Stimulated activated CD8-positive, alpha-beta memory T cell treated with anti-CD3 and anti-CD28 coated beads, Interleukin-4, amount 100 ng/mL, for 48 hours (primary cell): ENCODE results near the gene BMPR1B.
"Not testable (repeated sequence)": the region's sequence is repeated elsewhere in the genome, so short reads cannot be mapped to it uniquely, and the experiment has no call there.

Experiments
- DNase-seq: peaks from one replicate; pipeline ENCODE4 v3.0.0-alpha.2; 2020

The BMPR1B gene

GRCh38 chr4:95095348-95095974, 337.7 kb downstream of the BMPR1B start:
- DNase-seq = no peak

- no peak for DNase-seq
These were observed 344.5 kb downstream of the BMPR1B start for GRCh38 chr4:95102162-95102790.

DNA sequence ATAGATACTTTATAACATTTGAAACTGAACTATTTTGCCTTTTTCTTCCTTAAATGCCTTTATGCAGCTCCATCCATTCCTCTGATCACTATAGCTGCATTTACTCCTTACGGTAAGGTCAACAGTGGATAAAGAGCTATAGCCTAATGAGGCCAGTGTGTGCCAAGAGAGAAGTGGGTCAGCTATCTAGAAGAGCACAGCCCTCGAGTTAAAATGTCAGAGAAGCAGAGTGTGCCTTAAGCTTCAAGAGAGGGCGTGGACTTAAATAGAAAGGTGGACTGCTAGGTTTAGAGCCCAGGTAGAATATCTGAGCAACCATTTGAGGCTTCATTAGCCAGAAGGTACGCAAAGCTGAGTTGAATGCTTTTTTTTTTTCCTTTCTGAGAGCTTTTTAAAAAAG, 347.4 kb downstream of the BMPR1B start:
- DNase-seq = no peak

- DNase-seq = no peak
These were observed 348.2 kb downstream of the BMPR1B start for GRCh38 chr4:95105983-95106382.

DNA sequence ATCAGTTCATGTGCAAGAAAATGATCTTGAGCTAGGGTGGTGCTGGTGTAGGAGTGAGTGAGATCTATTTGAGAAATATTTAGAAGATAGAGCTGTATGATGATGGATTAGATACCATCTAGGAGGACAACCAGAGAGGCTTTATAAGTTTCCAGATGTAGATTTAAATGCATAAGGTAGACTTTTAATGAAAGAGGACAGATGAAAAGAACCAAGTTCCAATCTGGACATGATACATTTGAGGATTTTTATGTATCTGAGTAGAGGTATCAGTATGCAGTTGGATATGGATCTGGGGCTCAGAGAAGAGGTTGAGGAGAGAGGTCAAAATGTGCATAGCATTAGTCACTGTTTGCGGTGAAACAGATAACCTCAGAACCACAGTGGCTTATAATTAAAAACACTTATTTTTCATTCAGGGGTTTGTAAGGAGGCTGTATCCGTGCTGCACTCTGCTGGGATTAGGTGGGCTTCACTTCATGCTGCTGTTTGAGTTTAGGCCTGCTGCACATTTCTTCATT, 348.7 kb downstream of the BMPR1B start:
- DNase-seq = no peak

- no peak for DNase-seq
These were observed 349.2 kb downstream of the BMPR1B start for GRCh38 chr4:95107004-95107403.

DNA sequence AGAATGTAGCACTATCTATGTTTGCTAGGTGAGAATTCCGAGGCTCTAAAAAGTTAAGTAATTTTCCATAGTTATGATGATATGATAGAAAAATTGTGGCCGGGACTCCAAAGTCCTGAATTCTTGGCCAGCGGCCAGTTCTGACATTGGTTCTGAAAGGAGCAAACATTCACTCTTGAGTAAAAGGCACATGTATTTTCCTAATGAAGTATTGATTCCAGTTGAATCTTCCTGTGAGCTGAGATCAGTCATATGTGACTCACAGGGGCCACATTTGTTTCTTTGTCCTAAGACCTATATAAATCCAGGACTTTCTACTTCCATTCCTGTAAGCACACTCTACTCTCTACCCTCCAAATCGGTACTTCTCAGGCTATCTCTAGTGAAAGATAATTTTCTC, 349.9 kb downstream of the BMPR1B start:
- DNase-seq = no peak

DNA sequence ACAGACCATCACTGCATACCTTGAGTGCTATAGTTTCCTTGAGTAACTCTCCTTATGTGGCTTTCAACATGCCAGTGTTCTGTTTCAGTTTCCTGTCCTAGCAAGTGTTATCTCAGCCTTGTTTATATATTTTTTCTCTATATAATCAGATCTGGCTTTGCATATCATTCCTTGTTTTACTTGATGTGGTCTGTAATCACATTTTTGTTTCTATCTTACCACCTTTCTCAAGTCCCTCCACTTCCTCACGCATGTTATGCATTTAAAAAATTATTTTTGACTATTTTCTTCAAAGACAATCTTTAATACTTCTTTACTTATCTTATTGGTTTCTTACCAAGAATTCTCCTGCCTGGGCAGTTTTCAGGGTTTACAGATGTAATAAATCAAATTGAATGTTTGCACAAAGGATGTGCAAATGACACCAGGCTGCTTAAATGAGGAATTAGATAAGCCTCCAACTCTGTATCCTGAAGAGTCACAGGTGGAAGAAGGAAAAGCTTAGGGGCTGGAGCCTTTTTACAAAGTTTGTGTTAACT, 351.2 kb downstream of the BMPR1B start:
- no peak for DNase-seq

DNA sequence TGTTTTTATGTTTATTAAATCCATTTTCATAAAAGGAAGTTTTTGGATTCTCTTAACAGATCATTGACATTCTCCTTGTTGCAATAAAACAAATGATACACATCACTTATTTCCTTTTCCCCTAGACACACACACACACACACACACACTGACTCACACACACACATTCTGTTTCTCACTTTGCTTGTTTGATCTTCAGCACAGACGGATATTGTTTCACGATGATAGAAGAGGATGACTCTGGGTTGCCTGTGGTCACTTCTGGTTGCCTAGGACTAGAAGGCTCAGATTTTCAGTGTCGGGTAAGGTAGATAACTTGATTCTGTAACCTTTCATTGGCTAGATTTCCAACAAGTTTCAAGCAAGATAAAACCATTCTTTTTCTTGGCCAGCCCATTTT, 356.8 kb downstream of the BMPR1B start:
- no peak for DNase-seq

DNA sequence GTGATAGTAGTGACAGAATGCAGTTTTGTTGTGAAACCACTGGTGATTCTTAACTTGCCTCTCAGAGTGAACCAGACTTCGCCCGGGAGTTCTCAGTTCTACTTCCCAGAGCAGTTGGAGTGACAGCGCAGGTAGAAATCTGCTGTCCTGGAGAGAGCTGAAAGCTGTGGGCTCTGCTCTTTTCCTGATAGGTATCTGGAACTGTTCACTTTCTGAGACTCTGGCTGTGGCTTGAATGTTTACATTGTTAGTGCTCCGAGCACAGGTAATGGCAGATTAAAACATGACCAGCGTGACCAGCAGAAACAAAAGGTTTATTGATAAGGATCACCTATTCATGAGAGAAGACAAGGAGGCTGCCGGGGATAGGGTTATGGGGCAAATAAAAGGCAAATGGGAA, 360.7 kb downstream of the BMPR1B start:
- DNase-seq = no peak

DNA sequence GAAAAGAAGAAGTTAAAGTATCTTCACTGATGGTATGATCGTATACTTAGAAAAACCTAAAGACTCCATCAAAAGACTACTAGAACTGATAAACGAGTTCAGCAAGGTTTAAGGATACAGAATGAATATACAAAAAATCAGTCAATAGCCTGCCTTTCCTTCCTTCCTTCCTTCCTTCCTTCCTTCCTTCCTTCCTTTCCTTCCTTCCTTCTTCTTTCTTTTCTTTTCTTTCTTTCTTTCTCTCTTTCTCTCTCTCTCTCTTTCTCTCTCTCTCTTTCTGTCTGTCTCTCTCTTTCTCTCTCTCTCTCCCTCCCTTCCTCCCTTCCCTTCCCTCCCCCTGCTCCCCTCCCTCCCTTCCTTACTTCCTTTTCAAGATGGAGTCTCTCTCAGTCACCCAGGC, 362.7 kb downstream of the BMPR1B start:
- no peak for DNase-seq

DNA sequence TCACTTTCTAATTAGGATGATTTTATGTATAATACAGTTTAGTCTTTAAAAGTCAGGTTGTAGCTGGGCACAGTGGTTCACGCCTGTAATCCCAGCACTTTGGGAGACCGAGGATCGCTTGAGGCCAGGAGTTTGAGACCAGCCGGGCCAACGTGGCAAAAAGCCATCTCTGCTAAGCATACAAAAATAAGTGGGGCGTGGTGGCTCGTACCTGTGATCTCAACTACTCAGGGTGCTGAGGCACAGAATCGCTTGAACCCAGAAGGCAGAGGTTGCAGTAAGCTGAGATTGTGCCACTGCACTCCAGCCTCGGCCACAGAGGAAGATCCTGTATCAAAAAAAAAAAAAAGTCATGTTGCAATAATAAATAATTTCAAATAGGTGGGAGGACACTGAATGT, 364.2 kb downstream of the BMPR1B start:
- no peak for DNase-seq

- no peak for DNase-seq
These were observed 367.2 kb downstream of the BMPR1B start for GRCh38 chr4:95124906-95125504.

- no peak for DNase-seq
These were observed 371.3 kb downstream of the BMPR1B start for GRCh38 chr4:95129031-95129430.

- no peak for DNase-seq
These were observed 372.1 kb downstream of the BMPR1B start for GRCh38 chr4:95129821-95130311.

DNA sequence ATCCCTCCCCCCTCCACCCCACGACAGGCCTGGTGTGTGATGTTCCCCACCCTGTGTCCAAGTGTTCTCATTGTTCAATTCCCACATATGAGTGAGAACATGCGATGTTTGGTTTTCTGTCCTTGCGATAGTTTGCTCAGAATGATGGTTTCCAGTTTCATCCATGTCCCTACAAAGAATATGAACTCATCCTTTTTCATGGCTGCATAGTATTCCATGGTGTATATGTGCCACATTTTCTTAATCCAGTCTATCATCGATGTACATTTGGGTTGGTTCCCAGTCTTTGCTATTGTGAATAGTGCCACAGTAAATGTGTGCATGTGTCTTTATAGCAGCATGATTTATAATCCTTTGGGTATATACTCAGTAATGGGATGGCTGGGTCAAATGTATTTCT, 376.3 kb downstream of the BMPR1B start:
- DNase-seq = not testable (repeated sequence)

DNA sequence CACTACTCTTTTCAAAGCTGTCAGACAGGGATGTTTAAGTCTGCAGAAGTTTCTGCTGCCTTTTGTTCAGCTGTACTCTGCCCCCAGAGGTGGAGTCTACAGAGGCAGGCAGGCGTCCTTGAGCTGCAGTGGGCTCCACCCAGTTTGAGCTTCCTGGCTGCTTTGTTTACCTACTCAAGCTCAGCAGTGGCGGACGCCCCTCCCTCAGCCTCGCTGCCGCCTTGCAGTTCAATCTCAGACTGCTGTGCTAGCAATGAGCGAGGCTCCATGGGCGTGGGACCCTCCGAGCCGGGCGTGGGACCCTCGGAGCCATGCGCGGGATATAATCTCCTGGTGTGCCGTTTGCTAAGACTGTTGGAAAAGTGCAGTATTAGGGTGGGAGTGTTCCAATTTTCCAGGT, 381.7 kb downstream of the BMPR1B start:
- DNase-seq = not testable (repeated sequence)

- DNase-seq = no peak
These were observed 383.6 kb downstream of the BMPR1B start for GRCh38 chr4:95141361-95141760.

DNA sequence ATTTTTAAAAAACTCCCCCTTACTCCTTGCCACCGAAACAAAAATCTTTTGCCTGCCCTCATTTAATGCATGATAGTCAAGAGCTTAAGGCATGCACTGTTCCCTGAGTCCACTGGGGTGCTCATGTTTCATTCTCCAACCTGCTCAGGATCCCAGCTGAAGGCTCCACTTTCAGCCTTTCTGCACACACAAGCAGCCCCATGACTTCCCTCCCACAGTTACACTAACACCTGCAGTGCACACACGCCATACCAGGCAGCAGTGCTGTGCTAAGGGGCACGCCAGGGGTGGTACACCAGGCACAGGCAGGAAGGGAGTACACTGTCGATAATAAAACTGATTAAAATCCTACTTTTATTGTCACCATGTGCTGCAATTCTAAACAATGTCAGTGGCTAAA, 385.2 kb downstream of the BMPR1B start:
- no peak for DNase-seq

GRCh38 chr4:95151255-95151654, 393.5 kb downstream of the BMPR1B start:
- no peak for DNase-seq

DNA sequence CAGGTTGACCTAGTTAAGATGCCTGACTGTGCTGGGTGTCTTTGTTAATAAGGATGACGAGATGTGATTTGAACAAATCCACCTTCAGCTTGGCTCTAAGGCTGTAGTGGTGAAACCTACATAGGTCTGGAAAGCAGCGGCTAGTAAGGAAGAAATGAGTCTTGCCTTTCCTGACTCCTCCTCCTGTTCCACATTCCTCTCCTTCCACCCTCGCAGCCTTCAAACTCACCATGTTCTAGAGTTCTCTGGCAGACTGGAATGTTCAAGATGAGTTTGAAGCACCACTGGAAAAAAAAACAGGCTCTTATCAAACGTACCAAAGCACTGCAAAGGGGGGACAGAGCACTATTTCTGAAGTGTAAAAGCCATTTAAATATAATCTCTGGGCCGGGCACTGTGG, 395.4 kb downstream of the BMPR1B start:
- DNase-seq = no peak

GRCh38 chr4:95155759-95156451, 398.1 kb downstream of the BMPR1B start:
- DNase-seq = no peak

DNA sequence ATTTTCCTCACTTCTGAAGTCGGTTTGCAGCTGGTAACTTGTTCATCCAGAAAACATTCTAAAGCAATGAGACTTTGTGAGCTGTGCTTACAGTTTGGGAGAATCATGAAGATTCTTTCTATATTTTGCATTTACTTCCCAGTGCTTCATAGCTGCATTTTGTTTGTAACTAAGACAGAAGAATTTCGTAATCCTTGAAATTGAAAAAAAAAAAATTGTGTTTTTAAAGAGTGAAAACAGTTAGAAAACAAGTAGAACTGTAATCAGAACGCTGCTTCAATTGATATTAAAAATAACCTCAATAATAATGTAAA, 398.7 kb downstream of the BMPR1B start:
- no peak for DNase-seq

DNA sequence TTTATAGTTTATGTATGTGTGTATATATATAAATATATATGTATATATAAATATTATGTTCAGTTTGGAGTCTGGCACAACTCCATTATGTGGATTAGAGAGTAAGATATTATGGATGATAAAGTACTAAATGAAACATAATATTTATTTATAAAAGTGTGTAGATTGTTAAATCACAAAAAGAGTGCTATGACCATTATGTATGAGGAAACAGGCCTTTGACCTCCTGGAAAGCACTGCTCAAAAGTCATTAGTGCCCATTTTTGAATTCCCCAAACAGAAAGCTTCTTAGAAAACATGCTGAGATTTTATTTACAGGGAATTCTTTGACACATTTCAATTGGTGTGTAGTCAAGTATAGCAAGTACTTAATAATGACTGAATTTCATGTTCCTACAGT, 399.8 kb downstream of the BMPR1B start:
- no peak for DNase-seq
